Vagina (tissue), 2 donors: ENCODE measurements around the gene TRIM56.

ENCODE experiments used
- POLR2A ChIP-seq, 2 donors: fragments of 450-650 bp; IDR thresholded peaks; one replicate each; pipeline ENCODE4 v1.6.1; 2017; ENCODE audit warnings: antibody characterized with exemption in 2 of 2, mild to moderate bottlenecking in 2 of 2, moderate library complexity in 2 of 2
- POLR2AphosphoS5 ChIP-seq, 2 donors: sonication (generic); formaldehyde crosslinking; IDR thresholded peaks; one replicate each; pipeline ENCODE4 v1.9.0; 2017; ENCODE audit warnings: antibody characterized with exemption in 2 of 2, mild to moderate bottlenecking in 2 of 2, low read depth in 1 of 2; ENCODE audit not compliant: insufficient read depth in 1 of 2

GRCh38 chr7:101122933-101123702 lies 37.8 kb downstream of the TRIM56 start:
- TF ChIP-seq POLR2AphosphoS5 (IDR thresholded peaks at IDR 0.05; ENCODE audit: insufficient read depth in 1 of 2, low read depth in 1 of 2) (no peak), POLR2A (IDR thresholded peaks at IDR 0.05) (no peak)
